Stimulated activated memory B cell treated with anti-CD40 and anti-IgM and Interleukin-4, amounts not matched to agents 10 μg/mL and 1 μg/mL and 100 μg/mL, for 72 hours (primary cell): ENCODE results near the gene BARHL2.

Source experiments
- ATAC-seq: fragments of 150-1000 bp; cut with Tn5 transposase; 2 replicates; pipeline ENCODE4 v1.10.0; 2021
- H3K27ac Mint-ChIP-seq: one replicate; pipeline ENCODE4 v1.8.0; 2022; ENCODE audit warnings: mild to moderate bottlenecking, mixed read lengths
- H3K27me3 Mint-ChIP-seq: one replicate; pipeline ENCODE4 v1.8.0; 2022; ENCODE audit warnings: mixed read lengths
- H3K36me3 Mint-ChIP-seq: one replicate; pipeline ENCODE4 v1.8.0; 2022; ENCODE audit warnings: mixed read lengths
- H3K4me1 Mint-ChIP-seq: one replicate; pipeline ENCODE4 v1.8.0; 2022; ENCODE audit warnings: mixed read lengths
- H3K4me3 Mint-ChIP-seq: one replicate; pipeline ENCODE4 v1.8.0; 2022; ENCODE audit warnings: mild to moderate bottlenecking, moderate library complexity, mixed read lengths
- H3K9me3 Mint-ChIP-seq: one replicate; pipeline ENCODE4 v1.8.0; 2022; ENCODE audit warnings: mixed read lengths

Gene BARHL2

GRCh38 chr1:90708236-90708786 is 8.8 kb downstream of the BARHL2 start:
- Mint-ChIP-seq H3K4me1 (peaks cover 33% of the 10 kb centered on the region), H3K27me3 (peaks cover 97% of the 10 kb centered on the region), H3K4me3 (no peak overlapping the region), H3K36me3 (no peaks in the 10 kb centered on the region), H3K9me3 (no peaks in the 10 kb centered on the region), H3K27ac (no peak overlapping the region)
- no peak for ATAC-seq

GRCh38 chr1:90707363-90707710 is 9.8 kb downstream of the BARHL2 start:
- Mint-ChIP-seq H3K27me3 (peaks cover 90% of the 10 kb centered on the region), H3K4me1 (peaks cover 25% of the 10 kb centered on the region), H3K9me3 (no peaks in the 10 kb centered on the region), H3K4me3 (no peak overlapping the region), H3K36me3 (no peaks in the 10 kb centered on the region), H3K27ac (no peak overlapping the region)
- ATAC-seq: no peak

GRCh38 chr1:90706437-90707362 is 10.4 kb downstream of the BARHL2 start:
- Mint-ChIP-seq H3K27ac (no peak overlapping the region), H3K36me3 (no peaks in the 10 kb centered on the region), H3K4me1 (peaks cover 25% of the 10 kb centered on the region), H3K27me3 (peaks cover 90% of the 10 kb centered on the region), H3K9me3 (no peaks in the 10 kb centered on the region), H3K4me3 (no peak overlapping the region)
- no peak for ATAC-seq

- peaks cover 88% of the 10 kb centered on the region for H3K27me3 Mint-ChIP-seq
- no peaks in the 10 kb centered on the region for H3K36me3 Mint-ChIP-seq
- H3K9me3 Mint-ChIP-seq: no peaks in the 10 kb centered on the region
- ATAC-seq: no peak
- no peak overlapping the region for H3K27ac Mint-ChIP-seq
- no peak overlapping the region for H3K4me3 Mint-ChIP-seq
- peaks cover 23% of the 10 kb centered on the region for H3K4me1 Mint-ChIP-seq
These were observed 11.1 kb downstream of the BARHL2 start for GRCh38 chr1:90705956-90706355.

GRCh38 chr1:90704817-90705216 is 12.3 kb downstream of the BARHL2 start:
- H3K4me1 Mint-ChIP-seq: peaks cover 17% of the 10 kb centered on the region
- peaks cover 77% of the 10 kb centered on the region for H3K27me3 Mint-ChIP-seq
- no peaks in the 10 kb centered on the region for H3K36me3 Mint-ChIP-seq
- H3K4me3 Mint-ChIP-seq: no peak overlapping the region
- ATAC-seq: no peak
- H3K27ac Mint-ChIP-seq: no peak overlapping the region
- H3K9me3 Mint-ChIP-seq: no peaks in the 10 kb centered on the region

GRCh38 chr1:90694846-90695245 is 22.3 kb downstream of the BARHL2 start:
- Mint-ChIP-seq H3K4me3 (no peak overlapping the region), H3K9me3 (no peaks in the 10 kb centered on the region), H3K27me3 (peaks cover 2% of the 10 kb centered on the region), H3K27ac (no peak overlapping the region), H3K4me1 (no peaks in the 10 kb centered on the region), H3K36me3 (no peaks in the 10 kb centered on the region)
- no peak for ATAC-seq

GRCh38 chr1:90687747-90688146 is 29.4 kb downstream of the BARHL2 start:
- Mint-ChIP-seq H3K27me3 (peaks cover 19% of the 10 kb centered on the region), H3K4me3 (no peak overlapping the region), H3K4me1 (no peaks in the 10 kb centered on the region), H3K27ac (no peak overlapping the region), H3K9me3 (no peaks in the 10 kb centered on the region), H3K36me3 (no peaks in the 10 kb centered on the region)
- ATAC-seq: no peak

GRCh38 chr1:90675161-90675847 is 41.8 kb downstream of the BARHL2 start:
- no peak for ATAC-seq
- Mint-ChIP-seq H3K27ac (no peak overlapping the region), H3K27me3 (peaks cover 27% of the 10 kb centered on the region), H3K9me3 (peaks cover 22% of the 10 kb centered on the region), H3K36me3 (peaks cover 10% of the 10 kb centered on the region), H3K4me1 (no peaks in the 10 kb centered on the region), H3K4me3 (no peak overlapping the region)

- Mint-ChIP-seq H3K4me1 (no peaks in the 10 kb centered on the region), H3K9me3 (peaks cover 22% of the 10 kb centered on the region), H3K27ac (no peak overlapping the region), H3K4me3 (no peak overlapping the region), H3K36me3 (peaks cover 10% of the 10 kb centered on the region), H3K27me3 (peaks cover 18% of the 10 kb centered on the region)
- no peak for ATAC-seq
These were observed 45.4 kb downstream of the BARHL2 start for GRCh38 chr1:90671741-90672140.

- no peaks in the 10 kb centered on the region for H3K4me1 Mint-ChIP-seq
These were observed 45.9 kb downstream of the BARHL2 start for GRCh38 chr1:90671251-90671650.

More at GRCh38 chr1:90671251-90671650, 45.9 kb downstream of the BARHL2 start:
- no peak for ATAC-seq
- Mint-ChIP-seq H3K36me3 (peaks cover 10% of the 10 kb centered on the region), H3K27me3 (peaks cover 19% of the 10 kb centered on the region), H3K9me3 (peaks cover 21% of the 10 kb centered on the region), H3K27ac (no peak overlapping the region), H3K4me3 (no peak overlapping the region)
